GM12878 (cell line): Measurements from ENCODE around the gene EFCAB9. TPM values are rescaled to one million over a fixed set of nuclear protein-coding genes. Genes with fewer than 3 reads are reported as not detected.
A peak's percentile ranks its signal among the peaks of the same experiment; 100 is the strongest.

Experiments
- ATAC-seq: fragments of 200-7000 bp; cut with Tn5 transposase; 3 replicates; pipeline ENCODE4 v1.9.1; 2020; ENCODE audit warnings: mild to moderate bottlenecking, moderate library complexity
- BruUV-seq: library from RNA; stranded (reverse); fragments of 400-500 nt; replicated peaks from 2 replicates; lab custom pipeline; 2021; lab: Mats Ljungman, UMichigan
- CTCF ChIA-PET: fragments of 300-600 bp; sonication (Branson Sonifier 250); formaldehyde crosslinking; extraction: SDS; loops from one replicate; lab custom pipeline; 2021; ENCODE audit warnings: inconsistent platforms; lab: Yijun Ruan, JAX
- POLR2A ChIA-PET: fragments of 350-600 bp; formaldehyde crosslinking; extraction: SDS; loops from one replicate; lab custom pipeline; 2021; ENCODE audit warnings: inconsistent platforms; lab: Charles Lee
- RAD21 ChIA-PET: fragments of 300-600 bp; sonication (Branson Sonifier 250); formaldehyde crosslinking; loops from one replicate; lab custom pipeline; 2023; ENCODE audit warnings: antibody characterized with exemption; ENCODE audit not compliant: unreplicated experiment; lab: Charles Lee
- SMC1A ChIA-PET: fragments of 300-600 bp; sonication (Branson Sonifier 250); formaldehyde crosslinking; loops from one replicate; lab custom pipeline; 2023; ENCODE audit not compliant: unreplicated experiment, uncharacterized antibody; lab: Charles Lee
- DNase-seq: peaks from one replicate; pipeline ENCODE4 v3.0.0-alpha.2; 2011; ENCODE audit warnings: low read depth, low spot score
- FAIRE-seq: peaks from 3 replicates; lab custom pipeline; 2011; peaks lifted over from hg19 to GRCh38; lab: Jason Lieb, UNC
- H2AFZ ChIP-seq: 2 replicates; pipeline ENCODE4 v1.6.0; 2011; ENCODE audit warnings: low read depth, low read length, control low read depth; ENCODE audit not compliant: control insufficient read depth
- H3K27ac ChIP-seq: 2 replicates; pipeline ENCODE4 v1.5.1; 2011; ENCODE audit warnings: control low read depth; ENCODE audit not compliant: control insufficient read depth, insufficient read depth
- H3K27me3 ChIP-seq, 2 experiments: replicated peaks in 1 of 2; 2 replicates each; pipeline versions ENCODE4 v1.6.0 to v1.6.1; 2011; ENCODE audit warnings: low read length in 1 of 2; ENCODE audit not compliant: control insufficient read depth in 2 of 2, insufficient read depth in 2 of 2
- H3K36me3 ChIP-seq, 2 experiments: 2 replicates each; pipeline ENCODE4 v1.5.1; 2011; ENCODE audit warnings: low read length in 1 of 2; ENCODE audit not compliant: control insufficient read depth in 2 of 2, insufficient read depth in 2 of 2
- H3K4me1 ChIP-seq: 2 replicates; pipeline ENCODE4 v1.6.1; 2011; ENCODE audit warnings: mild to moderate bottlenecking, low read length, moderate library complexity, mixed read lengths; ENCODE audit not compliant: control insufficient read depth, insufficient read depth
- H3K4me2 ChIP-seq: 2 replicates; pipeline ENCODE4 v1.6.0; 2011; ENCODE audit warnings: control low read depth; ENCODE audit not compliant: control insufficient read depth, insufficient read depth
- H3K4me3 ChIP-seq: fragments of 200-600 bp; sonication (generic); 2 replicates; pipeline ENCODE4 v1.5.1; 2016
- H3K79me2 ChIP-seq: 2 replicates; pipeline ENCODE4 v1.6.0; 2011; ENCODE audit warnings: low read length; ENCODE audit not compliant: control insufficient read depth, insufficient read depth
- H3K9ac ChIP-seq: 2 replicates; pipeline ENCODE4 v1.8.0; 2011; ENCODE audit warnings: low read length, control low read depth, mixed read lengths; ENCODE audit not compliant: control insufficient read depth, insufficient read depth
- H3K9me3 ChIP-seq: replicated peaks from 3 replicates; pipeline ENCODE4 v1.5.1; 2011; ENCODE audit warnings: mild to moderate bottlenecking, low read length; ENCODE audit not compliant: control insufficient read depth, insufficient read depth
- H4K20me1 ChIP-seq: 2 replicates; pipeline ENCODE4 v1.6.0; 2011; ENCODE audit not compliant: control insufficient read depth, insufficient read depth
- CHD1 ChIP-seq: IDR thresholded peaks from 2 replicates; pipeline ENCODE4 v1.6.1; 2012; ENCODE audit warnings: low read depth, low read length, improper control_type of control experiment
- JUND ChIP-seq: IDR thresholded peaks from 2 replicates; pipeline ENCODE4 v1.6.1; 2012; ENCODE audit warnings: low read depth, mild to moderate bottlenecking, low read length, improper control_type of control experiment, moderate library complexity
- MEF2A ChIP-seq: IDR thresholded peaks from 2 replicates; pipeline ENCODE4 v1.6.1; 2011; ENCODE audit warnings: low read depth, mild to moderate bottlenecking, low read length, moderate library complexity; ENCODE audit not compliant: insufficient read depth
- NFIC ChIP-seq: IDR thresholded peaks from 2 replicates; pipeline ENCODE4 v1.6.1; 2012; ENCODE audit warnings: low read depth, mild to moderate bottlenecking, inconsistent platforms, low read length, moderate library complexity
- PAX5 ChIP-seq: IDR thresholded peaks from 2 replicates; pipeline ENCODE4 v1.6.1; 2011; ENCODE audit warnings: low read depth, low read length, borderline replicate concordance
- POLR2A ChIP-seq: IDR thresholded peaks from 2 replicates; pipeline ENCODE4 v1.6.1; 2011; ENCODE audit warnings: low read depth, mild to moderate bottlenecking, low read length
- POLR2AphosphoS5 ChIP-seq: IDR thresholded peaks from 2 replicates; pipeline ENCODE4 v1.6.1; 2011; ENCODE audit warnings: mild to moderate bottlenecking, low read length, inconsistent platforms
- RUNX3 ChIP-seq: IDR thresholded peaks from 2 replicates; pipeline ENCODE4 v1.6.1; 2012; ENCODE audit warnings: low read length, inconsistent platforms
- SRF ChIP-seq, 2 experiments: IDR thresholded peaks; 2 replicates each; pipeline ENCODE4 v1.6.1; 2011; ENCODE audit warnings: low read depth in 2 of 2, low read length in 2 of 2, mild to moderate bottlenecking in 1 of 2, moderate library complexity in 1 of 2
- ZZZ3 ChIP-seq: IDR thresholded peaks from 2 replicates; pipeline ENCODE4 v1.6.1; 2011; ENCODE audit warnings: low read depth; ENCODE audit not compliant: control insufficient read depth, insufficient read length
- WGBS: methylation state at CpG from one replicate; pipeline ENCODE4 v1.1.6; 2016; ENCODE audit warnings: low lambda C conversion rate; ENCODE audit not compliant: insufficient replicate concordance, insufficient coverage; ENCODE audit errors: missing lambda C conversion rate; 5-methylcytosine and 5-hydroxymethylcytosine counted together
- in situ Hi-C: fragments of 300-500 bp; cut with MboI; formaldehyde crosslinking; loops from 9 replicates; pipeline ENCODE4 v1.14.3; 2018; ENCODE audit warnings: mixed read lengths
- intact Hi-C: fragments of 100-400 bp; cut with micrococcal nuclease; formaldehyde crosslinking; loops from one replicate; pipeline ENCODE4 v1.14.2; 2022; ENCODE audit not compliant: unreplicated experiment
- polyA plus RNA-seq, 11 experiments: library from polyadenylated mRNA; depleted of rRNA in 4 of 11; unstranded in 6 of 11; stranded (reverse) in 5 of 11; fragments of >200 nt; fragmentation: Nextera tagmentation in 4 of 11; fragmentation: Illumina TruSeq in 1 of 11; extraction: Ambion mirVana in 4 of 11; extraction: Trizol in 1 of 11; gene quantifications; 1 replicate in 1 of 11; 2 replicates in 10 of 11; pipeline versions ENCODE4 v1.2.1 to v1.2.3, GENCODE V29; 2011 to 2016; ENCODE audit warnings: inconsistent platforms in 2 of 11, missing spikeins in 2 of 11, low read depth in 1 of 11
- total RNA-seq, 4 experiments: library from RNA; depleted of rRNA in 3 of 4; stranded (reverse); fragments of >200 nt in 3 of 4; fragmentation: Illumina TruSeq in 1 of 4; extraction: Trizol in 1 of 4; gene quantifications; 2 replicates each; pipeline versions ENCODE4 v1.2.1 to v1.2.3, GENCODE V29; 2013 to 2021
- TF ChIP-seq, protein P1 (sequence below): fragments of 450-650 bp; IDR thresholded peaks from 2 replicates; pipeline ENCODE4 v1.6.1; 2017; ENCODE audit warnings: mild to moderate bottlenecking, moderate library complexity

EFCAB9 gene
- total and polyA plus RNA-seq, 10 of the 15 experiments (the other 5 are each of a cell fraction or from before 2014, with no cell fraction given): 0.73 TPM; not detected in 9

DNA sequence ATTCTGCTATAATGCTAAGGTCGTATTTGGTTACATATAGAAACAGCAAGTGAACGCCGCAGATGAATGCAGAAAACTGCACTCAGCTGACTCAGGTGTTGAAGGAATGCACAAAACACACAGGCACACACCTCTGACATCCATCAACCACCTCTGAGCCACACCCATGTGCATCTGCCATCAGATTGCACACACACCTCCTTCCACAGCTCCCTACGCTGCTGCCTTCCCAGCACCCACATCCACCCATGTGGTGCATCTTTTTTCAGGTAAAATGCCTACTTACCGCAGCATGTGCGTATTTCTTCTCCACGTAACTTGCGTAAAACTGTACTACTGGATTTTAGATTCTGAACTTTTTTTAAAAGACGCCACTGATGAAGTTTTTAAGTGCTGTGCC, 13.0 kb upstream of the EFCAB9 start:
- H3K4me1 ChIP-seq: peaks cover 71% of the 10 kb centered on the region
- SMC1A ChIA-PET: interaction anchor here (1.5 to 3.5 kb wide), 4 partner anchors 29 to 69 kb away, joined by 3 to 19 read pairs (median 10); no protein-coding TSS in a partner anchor
- TF ChIP-seq MEF2A (no peak), PAX5 (no peak), ZZZ3 (no peak), SRF (IDR thresholded peaks at IDR 0.05; ENCODE audit: low read depth in 2 of 2, low read length in 2 of 2) (no peak), JUND (no peak), RUNX3 (no peak), CHD1 (no peak), POLR2AphosphoS5 (peak; percentile 54; the same call in 1 of the 2 replicates), NFIC (no peak), POLR2A (peak; percentile 50)
- TF ChIP-seq, protein P1, sequence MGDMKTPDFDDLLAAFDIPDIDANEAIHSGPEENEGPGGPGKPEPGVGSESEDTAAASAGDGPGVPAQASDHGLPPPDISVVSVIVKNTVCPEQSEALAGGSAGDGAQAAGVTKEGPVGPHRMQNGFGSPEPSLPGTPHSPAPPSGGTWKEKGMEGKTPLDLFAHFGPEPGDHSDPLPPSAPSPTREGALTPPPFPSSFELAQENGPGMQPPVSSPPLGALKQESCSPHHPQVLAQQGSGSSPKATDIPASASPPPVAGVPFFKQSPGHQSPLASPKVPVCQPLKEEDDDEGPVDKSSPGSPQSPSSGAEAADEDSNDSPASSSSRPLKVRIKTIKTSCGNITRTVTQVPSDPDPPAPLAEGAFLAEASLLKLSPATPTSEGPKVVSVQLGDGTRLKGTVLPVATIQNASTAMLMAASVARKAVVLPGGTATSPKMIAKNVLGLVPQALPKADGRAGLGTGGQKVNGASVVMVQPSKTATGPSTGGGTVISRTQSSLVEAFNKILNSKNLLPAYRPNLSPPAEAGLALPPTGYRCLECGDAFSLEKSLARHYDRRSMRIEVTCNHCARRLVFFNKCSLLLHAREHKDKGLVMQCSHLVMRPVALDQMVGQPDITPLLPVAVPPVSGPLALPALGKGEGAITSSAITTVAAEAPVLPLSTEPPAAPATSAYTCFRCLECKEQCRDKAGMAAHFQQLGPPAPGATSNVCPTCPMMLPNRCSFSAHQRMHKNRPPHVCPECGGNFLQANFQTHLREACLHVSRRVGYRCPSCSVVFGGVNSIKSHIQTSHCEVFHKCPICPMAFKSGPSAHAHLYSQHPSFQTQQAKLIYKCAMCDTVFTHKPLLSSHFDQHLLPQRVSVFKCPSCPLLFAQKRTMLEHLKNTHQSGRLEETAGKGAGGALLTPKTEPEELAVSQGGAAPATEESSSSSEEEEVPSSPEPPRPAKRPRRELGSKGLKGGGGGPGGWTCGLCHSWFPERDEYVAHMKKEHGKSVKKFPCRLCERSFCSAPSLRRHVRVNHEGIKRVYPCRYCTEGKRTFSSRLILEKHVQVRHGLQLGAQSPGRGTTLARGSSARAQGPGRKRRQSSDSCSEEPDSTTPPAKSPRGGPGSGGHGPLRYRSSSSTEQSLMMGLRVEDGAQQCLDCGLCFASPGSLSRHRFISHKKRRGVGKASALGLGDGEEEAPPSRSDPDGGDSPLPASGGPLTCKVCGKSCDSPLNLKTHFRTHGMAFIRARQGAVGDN: no peak
- TF ChIP-seq, all 136 proteins: peak for 2
- WGBS: 96% methylated on average over 9 of the region's 9 CpGs
- Histone ChIP-seq H3K9me3 (no peaks in the 10 kb centered on the region; the same call in 2 of the 3 replicates), H3K36me3 (peaks cover 1 to 12% of the 10 kb centered on the region in 2 experiments), H3K4me3 (peak overlapping the region; percentile 61; the same call in 1 of the 2 replicates), H3K4me2 (peak overlapping the region; percentile 100), H3K79me2 (peaks cover 95% of the 10 kb centered on the region), H2AFZ (no peak overlapping the region), H3K9ac (no peak overlapping the region), H3K27me3 (no peaks in the 10 kb centered on the region), H3K27ac (peak overlapping the region; percentile 96), H4K20me1 (no peaks in the 10 kb centered on the region)
- ChIA-PET CTCF (interaction anchor here (0.6 to 1.7 kb wide), 4 partner anchors 8 to 70 kb away, joined by 3 to 6 read pairs (median 3); partner anchors contain the start of gene STK10), RAD21 (interaction anchor here (1.6 to 3.1 kb wide), 3 partner anchors 66 to 74 kb away, joined by 6 to 12 read pairs (median 8); no protein-coding TSS in a partner anchor), POLR2A (no interaction called here)
- FAIRE-seq (no peak), ATAC-seq (no peak), DNase-seq (no peak)
- intact Hi-C loops: loop anchor here (10.0 kb wide), 1 partner anchor 194 kb away; no protein-coding TSS in a partner anchor
- in situ Hi-C loops: no loop called here
- BruUV-seq: no TSS peak
